ENCODE data around the gene MAPK13.

GRCh38 chr6:36133148-36133547 lies 2.8 kb downstream of the MAPK13 start:
- TF ChIP-seq POLR2A (IDR thresholded peaks at IDR 0.05) (no peak), CTCF (IDR thresholded peaks at IDR 0.05) (no peak)

All from breast epithelium (tissue), 3 donors.